Motor neuron (in vitro differentiated cells): Measurements from ENCODE around the gene L2HGDH. TPM values are rescaled to one million over a fixed set of nuclear protein-coding genes. Genes with fewer than 3 reads are reported as not detected.
A peak's percentile ranks its signal among the peaks of the same experiment; 100 is the strongest.

ENCODE experiments used
- ATAC-seq, 8 experiments: fragments of 200-7000 bp; cut with Tn5 transposase; replicated peaks in 6 of 8; 2 replicates each; pipeline ENCODE4 v1.8.0; 2021; ENCODE audit warnings: mild to moderate bottlenecking in 8 of 8, moderate library complexity in 8 of 8
- H3K27ac ChIP-seq, 2 donors: fragments of 250-450 bp; sonication (Bioruptor Pico); 2 replicates each; pipeline ENCODE4 v1.9.0; 2021; ENCODE audit warnings: antibody characterized with exemption in 2 of 2, mild to moderate bottlenecking in 2 of 2, moderate library complexity in 1 of 2
- H3K4me1 ChIP-seq, 2 donors: fragments of 250-450 bp; sonication (Bioruptor Pico); replicated peaks in 1 of 2; 2 replicates each; pipeline ENCODE4 v1.6.1; 2021; ENCODE audit warnings: antibody characterized with exemption in 2 of 2, mild to moderate bottlenecking in 2 of 2, moderate library complexity in 1 of 2
- H3K4me3 ChIP-seq, 5 donors: fragments of 250-450 bp; sonication (Bioruptor Pico); 2 replicates each; pipeline ENCODE4 v1.9.0; 2021; ENCODE audit warnings: antibody characterized with exemption in 5 of 5, mild to moderate bottlenecking in 5 of 5, moderate library complexity in 4 of 5
- WGBS, 10 experiments: fragments of 450-650 bp; shearing (Covaris generic); methylation state at CpG; one replicate each; pipeline ENCODE4 v1.0.0; 2022; 5-methylcytosine and 5-hydroxymethylcytosine counted together
- in situ Hi-C, 9 experiments: fragments of 400-800 bp; cut with MboI; loops; one replicate each; pipeline ENCODE4 v1.15.0; 2021; ENCODE audit warnings: low sequenced_read_pairs in 9 of 9, low pct_unique_long_range_greater_than_20kb in 2 of 9; ENCODE audit not compliant: unreplicated experiment in 9 of 9
- total RNA-seq, 8 experiments: library from RNA; unstranded; fragments of 300-600 nt; gene quantifications; 2 replicates each; pipeline versions ENCODE4 v1.2.3 to v1.2.4, GENCODE V29; 2022

L2HGDH gene
- total RNA-seq, 8 experiments from 2014 or later, result 6.5 to 13.9 (median 10.9) TPM

DNA sequence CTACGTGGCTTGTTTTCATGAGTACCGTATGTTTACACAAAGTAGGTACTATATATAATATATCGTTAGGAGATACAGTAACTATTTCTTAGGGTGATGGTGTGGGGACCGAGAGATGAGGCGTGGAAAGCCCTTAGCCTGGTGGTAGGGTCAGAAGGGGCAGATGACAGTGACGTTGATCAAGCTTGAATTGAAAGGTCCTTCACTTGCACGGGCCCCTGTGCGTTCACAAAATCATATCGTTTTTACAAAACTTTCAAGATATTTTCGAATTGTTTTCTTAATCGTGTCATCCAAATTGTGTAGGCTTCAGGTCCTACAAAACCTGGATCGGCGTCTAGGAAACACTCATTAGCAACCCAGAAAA lies 79.8 kb downstream of the L2HGDH start:
- ATAC-seq, result peak in 5 of 8 experiments; percentile 0 to 5 (median 1)

GRCh38 chr14:50231475-50232275 lies 80.4 kb downstream of the L2HGDH start, which contains the start of gene SOS2:
SOS2 (minus strand) TSS chr14:50231578; CDS start chr14:50231283, 295 bp downstream.
- peak; percentile 89 to 92 (median 91) for ATAC-seq
- 0 to 11% (median 0%) methylated on average over 1 to 18 of the region's 90 CpGs; no CpG with 5 or more reads in 5 of the 10 experiments for WGBS, 10 experiments
- in situ Hi-C loops, result no loop called here
- Histone ChIP-seq H3K4me1 (peaks cover 2 to 16% of the 10 kb centered on the region in 2 donors), H3K27ac (peak within 1 kb of the TSS; percentile 91 to 94), H3K4me3 (peak within 1 kb of the TSS; percentile 58 to 69 (median 67))

More for the DNA sequence above, 79.8 kb downstream of the L2HGDH start:
- Histone ChIP-seq H3K4me3 (peak overlapping the region; percentile 58 to 69 (median 67)), H3K4me1 (peaks cover 2 to 14% of the 10 kb centered on the region in 2 donors), H3K27ac (peak overlapping the region; percentile 91 to 94)
- 19 to 92% (median 44%) methylated on average over 2 to 10 of the region's 13 CpGs for WGBS, 10 experiments
- in situ Hi-C loops, result no loop called here

- in situ Hi-C loops, result no loop called here
- ATAC-seq, result peak in 7 of 8 experiments; percentile 17 to 47 (median 33)
- peak overlapping the region; percentile 91 to 94 for H3K27ac ChIP-seq
Observed at GRCh38 chr14:50230701-50231474, 81.1 kb downstream of the L2HGDH start.

GRCh38 chr14:50230401-50230700 lies 81.7 kb downstream of the L2HGDH start:
- WGBS, 10 experiments, result 0 to 15% (median 2%) methylated on average over 1 to 6 of the region's 6 CpGs; no CpG with 5 or more reads in 1 of the 10 experiments
- H3K4me1 ChIP-seq, result peaks cover 5 to 19% of the 10 kb centered on the region in 2 donors
- in situ Hi-C loops, result no loop called here
- peak overlapping the region; percentile 58 to 69 (median 67) for H3K4me3 ChIP-seq
- H3K27ac ChIP-seq, result peak overlapping the region in 1 of 2 donors; percentile 91
- ATAC-seq, result no peak

More at GRCh38 chr14:50230701-50231474, 81.1 kb downstream of the L2HGDH start:
- peaks cover 2 to 19% of the 10 kb centered on the region in 2 donors for H3K4me1 ChIP-seq
- WGBS, 10 experiments, result 0 to 5% (median 0%) methylated on average over 1 to 20 of the region's 64 CpGs; no CpG with 5 or more reads in 2 of the 10 experiments
- H3K4me3 ChIP-seq, result peak overlapping the region; percentile 58 to 69 (median 67)

- peak overlapping the region; percentile 58 to 69 (median 67) for H3K4me3 ChIP-seq
- no peak for ATAC-seq
- in situ Hi-C loops, result no loop called here
- H3K4me1 ChIP-seq, result peaks cover 5 to 19% of the 10 kb centered on the region in 2 donors
- no peak overlapping the region for H3K27ac ChIP-seq
- 36 to 68% (median 50%) methylated on average over 1 to 2 of the region's 2 CpGs; no CpG with 5 or more reads in 2 of the 10 experiments for WGBS, 10 experiments
Observed at GRCh38 chr14:50229681-50230080, 82.3 kb downstream of the L2HGDH start.

- ATAC-seq, result no peak
- Histone ChIP-seq H3K27ac (no peak overlapping the region), H3K4me3 (no peak overlapping the region), H3K4me1 (peaks cover 5 to 19% of the 10 kb centered on the region in 2 donors)
- WGBS, 10 experiments, result 92 to 100% (median 100%) methylated on average over 1 to 2 of the region's 2 CpGs; no CpG with 5 or more reads in 2 of the 10 experiments
- in situ Hi-C loops, result no loop called here
Observed at GRCh38 chr14:50228313-50228712, 83.7 kb downstream of the L2HGDH start.

- 61 to 100% (median 68%) methylated on average over 1 to 5 of the region's 5 CpGs; no CpG with 5 or more reads in 3 of the 10 experiments for WGBS, 10 experiments
- H3K4me1 ChIP-seq, result peaks cover 8 to 18% of the 10 kb centered on the region in 2 donors
- H3K4me3 ChIP-seq, result no peak overlapping the region
- in situ Hi-C loops, result no loop called here
- no peak for ATAC-seq
- no peak overlapping the region for H3K27ac ChIP-seq
Observed at GRCh38 chr14:50225974-50226297, 86.1 kb downstream of the L2HGDH start.

- peaks cover 8 to 18% of the 10 kb centered on the region in 2 donors for H3K4me1 ChIP-seq
- 27 to 100% (median 88%) methylated on average over 1 to 5 of the region's 5 CpGs for WGBS, 10 experiments
- H3K4me3 ChIP-seq, result no peak overlapping the region
- H3K27ac ChIP-seq, result no peak overlapping the region
- peak in 2 of 8 experiments; percentile 40 to 51 for ATAC-seq
- in situ Hi-C loops, result no loop called here
Observed at GRCh38 chr14:50225067-50225973, 86.7 kb downstream of the L2HGDH start.

DNA sequence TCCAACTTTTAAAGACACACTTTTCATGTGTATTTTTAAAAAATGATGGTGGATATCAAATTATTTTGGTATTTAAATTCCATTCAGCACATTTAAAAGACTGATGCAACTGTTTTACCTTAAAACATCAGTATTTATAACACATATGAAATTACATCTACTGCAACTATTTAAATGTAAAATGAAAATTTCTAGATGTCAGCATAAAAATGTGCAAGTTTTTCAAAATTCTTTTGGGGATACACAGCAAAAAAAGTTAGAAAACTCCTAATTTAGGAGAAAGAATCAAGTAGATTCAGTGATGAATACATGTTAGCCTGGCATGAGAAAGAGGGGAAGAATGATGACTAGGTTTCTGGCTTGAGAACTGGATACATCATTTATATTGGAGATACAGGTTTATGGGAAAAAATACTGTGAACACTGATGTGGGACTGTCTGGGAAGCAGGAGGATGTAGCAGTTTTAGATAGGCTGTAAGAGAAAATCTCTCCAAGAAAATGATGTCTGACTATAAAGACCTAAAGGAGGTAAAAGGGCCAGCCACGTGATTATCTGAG lies 89.9 kb downstream of the L2HGDH start:
- 67 to 100% (median 87%) methylated on average over 1 of the region's 1 CpG; no CpG with 5 or more reads in 2 of the 10 experiments for WGBS, 10 experiments
- Histone ChIP-seq H3K27ac (no peak overlapping the region), H3K4me3 (no peak overlapping the region), H3K4me1 (peaks cover 6 to 8% of the 10 kb centered on the region in 2 donors)
- ATAC-seq, result no peak
- in situ Hi-C loops, result no loop called here

GRCh38 chr14:50218501-50218900 lies 93.5 kb downstream of the L2HGDH start:
- no peak for ATAC-seq
- in situ Hi-C loops, result no loop called here
- 83 to 100% (median 99%) methylated on average over 1 to 5 of the region's 5 CpGs; no CpG with 5 or more reads in 2 of the 10 experiments for WGBS, 10 experiments
- Histone ChIP-seq H3K27ac (no peak overlapping the region), H3K4me1 (peaks cover 3% of the 10 kb centered on the region in 2 donors), H3K4me3 (no peak overlapping the region)

- in situ Hi-C loops, result no loop called here
- Histone ChIP-seq H3K4me1 (no peaks in the 10 kb centered on the region), H3K27ac (no peak overlapping the region), H3K4me3 (no peak overlapping the region)
- ATAC-seq, result peak in 1 of 8 experiments; percentile 55
- 17 to 100% (median 96%) methylated on average over 1 to 2 of the region's 2 CpGs; no CpG with 5 or more reads in 3 of the 10 experiments for WGBS, 10 experiments
Observed at GRCh38 chr14:50215416-50215815, 96.6 kb downstream of the L2HGDH start.

- in situ Hi-C loops, result no loop called here
Observed at GRCh38 chr14:50213795-50214194, 98.2 kb downstream of the L2HGDH start.

More at GRCh38 chr14:50213795-50214194, 98.2 kb downstream of the L2HGDH start:
- no peak for ATAC-seq
- Histone ChIP-seq H3K4me3 (no peak overlapping the region), H3K27ac (no peak overlapping the region), H3K4me1 (no peaks in the 10 kb centered on the region)
- WGBS, 10 experiments, result 53 to 100% (median 87%) methylated on average over 1 to 2 of the region's 2 CpGs
